ENCODE results near the gene CDKN2AIPNL. TPM values are rescaled to one million over a fixed set of nuclear protein-coding genes. Genes with fewer than 3 reads are reported as not detected.

The CDKN2AIPNL gene
- total and polyA plus RNA-seq, 2 of the 13 experiments (the other 11 are each of a cell fraction or from before 2014, with no cell fraction given), result 17.4 to 46.5 TPM

- TF ChIP-seq TERF1 (CRISPR knock-in tag; IDR thresholded peaks at IDR 0.05), result no peak
- peak; percentile 40; the same call in 1 of the 2 replicates for TF ChIP-seq ZBED4 (CRISPR knock-in tag; IDR thresholded peaks at IDR 0.05; ENCODE audit: borderline replicate concordance)
- TF ChIP-seq ZBTB2 (CRISPR knock-in tag; IDR thresholded peaks at IDR 0.05; ENCODE audit: low read depth), result peak; percentile 66
- TF ChIP-seq ZBTB1 (CRISPR knock-in tag; IDR thresholded peaks at IDR 0.05; ENCODE audit: borderline replicate concordance), result no peak
- peak; percentile 90 for TF ChIP-seq ZBTB20 (CRISPR knock-in tag; IDR thresholded peaks at IDR 0.05; ENCODE audit: borderline replicate concordance, low read depth)
- peak; percentile 45 for TF ChIP-seq PHF21A (CRISPR knock-in tag; IDR thresholded peaks at IDR 0.05)
- peak; percentile 87; the same call in 1 of the 2 replicates for TF ChIP-seq NFKBIZ (CRISPR knock-in tag; IDR thresholded peaks at IDR 0.05)
- TF ChIP-seq ZNF678 (CRISPR knock-in tag; IDR thresholded peaks at IDR 0.05), result no peak
- TF ChIP-seq ZNF232 (CRISPR knock-in tag; IDR thresholded peaks at IDR 0.05; ENCODE audit: borderline replicate concordance), result peak; percentile 86; the same call in 1 of the 2 replicates
- peak; percentile 92 for TF ChIP-seq LCORL (IDR thresholded peaks at IDR 0.05)
- peak; percentile 69 for TF ChIP-seq LCORL (CRISPR knock-in tag; IDR thresholded peaks at IDR 0.05)
- TF ChIP-seq GPBP1L1 (CRISPR knock-in tag; IDR thresholded peaks at IDR 0.05), result no peak
- TF ChIP-seq ZNF451 (CRISPR knock-in tag; IDR thresholded peaks at IDR 0.05), result peak; percentile 57; the same call in 1 of the 2 replicates
- TF ChIP-seq E2F5 (CRISPR knock-in tag; conservative IDR thresholded peaks at IDR 0.05), result 0 out of 2 replicates have a peak, but pooled peaks have one; percentile 43
- TF ChIP-seq KDM3A (CRISPR knock-in tag; IDR thresholded peaks at IDR 0.05; ENCODE audit: low read depth), result peak; percentile 70; the same call in 1 of the 2 replicates
- peak; percentile 38; the same call in 1 of the 2 replicates for TF ChIP-seq SOX5 (CRISPR knock-in tag; IDR thresholded peaks at IDR 0.05; ENCODE audit: borderline replicate concordance)
These were observed 40.5 kb downstream of the CDKN2AIPNL start, which contains the start of gene UBE2B (continued) for GRCh38 chr5:134370871-134371833.

All from HepG2 (cell line).